GM19193 (cell line): ENCODE results near the gene CCDC180.

Experiments used
- POLR2A ChIP-seq: IDR thresholded peaks from 4 replicates; pipeline ENCODE4 v1.6.1; 2011; ENCODE audit not compliant: insufficient read depth, insufficient read length; ENCODE audit errors: extremely low read depth

CCDC180 gene

GRCh38 chr9:97305501-97306298 is 1.8 kb upstream of the CCDC180 start:
- no peak for TF ChIP-seq POLR2A

- no peak for TF ChIP-seq POLR2A
Measured at GRCh38 chr9:97307091-97307490, 368 bp upstream of the CCDC180 start.

- TF ChIP-seq POLR2A: no peak
Measured at GRCh38 chr9:97309260-97309659, 1.8 kb downstream of the CCDC180 start.

GRCh38 chr9:97310023-97310422 is 2.6 kb downstream of the CCDC180 start:
- no peak for TF ChIP-seq POLR2A

GRCh38 chr9:97310896-97311295 is 3.4 kb downstream of the CCDC180 start:
- TF ChIP-seq POLR2A: no peak

GRCh38 chr9:97311798-97312500 is 4.5 kb downstream of the CCDC180 start:
- no peak for TF ChIP-seq POLR2A

GRCh38 chr9:97312556-97312955 is 5.1 kb downstream of the CCDC180 start:
- no peak for TF ChIP-seq POLR2A

- no peak for TF ChIP-seq POLR2A
Measured at GRCh38 chr9:97313243-97313642, 5.8 kb downstream of the CCDC180 start.

- TF ChIP-seq POLR2A: no peak
Measured at GRCh38 chr9:97313746-97314145, 6.3 kb downstream of the CCDC180 start.

GRCh38 chr9:97314503-97314902 is 7.0 kb downstream of the CCDC180 start:
- TF ChIP-seq POLR2A: no peak

GRCh38 chr9:97315550-97315949 is 8.1 kb downstream of the CCDC180 start:
- no peak for TF ChIP-seq POLR2A

GRCh38 chr9:97316904-97317303 is 9.4 kb downstream of the CCDC180 start:
- TF ChIP-seq POLR2A: no peak

- no peak for TF ChIP-seq POLR2A
Measured at GRCh38 chr9:97318433-97318832, 11.0 kb downstream of the CCDC180 start.

- no peak for TF ChIP-seq POLR2A
Measured at GRCh38 chr9:97319395-97319794, 11.9 kb downstream of the CCDC180 start.

GRCh38 chr9:97320080-97320642 is 12.7 kb downstream of the CCDC180 start:
- no peak for TF ChIP-seq POLR2A

GRCh38 chr9:97321251-97321650 is 13.8 kb downstream of the CCDC180 start:
- TF ChIP-seq POLR2A: no peak

GRCh38 chr9:97321691-97322090 is 14.2 kb downstream of the CCDC180 start:
- TF ChIP-seq POLR2A: no peak

- no peak for TF ChIP-seq POLR2A
Measured at GRCh38 chr9:97322105-97322504, 14.6 kb downstream of the CCDC180 start.
